CD4-positive, alpha-beta memory T cell (primary cell): ENCODE data around the gene TMEM183A. TPM values are rescaled to one million over a fixed set of nuclear protein-coding genes. Genes with fewer than 3 reads are reported as not detected.

Experiments
- CTCF ChIA-PET: fragments of 350-600 bp; sonication (Branson Sonifier 250); formaldehyde crosslinking; loops from one replicate; lab custom pipeline; 2021; ENCODE audit warnings: inconsistent platforms; ENCODE audit not compliant: partially characterized antibody; lab: Charles Lee
- POLR2A ChIA-PET: fragments of 350-600 bp; sonication (Branson Sonifier 250); formaldehyde crosslinking; loops from one replicate; lab custom pipeline; 2021; ENCODE audit not compliant: partially characterized antibody; lab: Charles Lee
- DNase-seq, 5 donors: peaks; one replicate each; pipeline versions ENCODE4 v3.0.0 to v3.0.0-alpha.2; 2020 to 2022; ENCODE audit warnings: mixed read lengths in 1 of 5
- H3K27ac ChIP-seq: one replicate; pipeline ENCODE4 v1.7.0; 2013; ENCODE audit warnings: low read depth, low read length
- H3K27me3 ChIP-seq: 2 replicates; pipeline ENCODE4 v1.7.0; 2013; ENCODE audit warnings: mild to moderate bottlenecking, low read length, moderate library complexity; ENCODE audit not compliant: insufficient read depth
- H3K36me3 ChIP-seq: 2 replicates; pipeline ENCODE4 v1.7.0; 2013; ENCODE audit warnings: mild to moderate bottlenecking, low read length, moderate library complexity; ENCODE audit not compliant: insufficient read depth
- H3K4me1 ChIP-seq: 2 replicates; pipeline ENCODE4 v1.7.0; 2013; ENCODE audit warnings: mild to moderate bottlenecking, low read length, moderate library complexity; ENCODE audit not compliant: insufficient read depth
- H3K4me3 ChIP-seq, 2 donors: one replicate each; pipeline ENCODE4 v1.7.0; 2013; ENCODE audit warnings: low read length in 2 of 2, mild to moderate bottlenecking in 1 of 2
- H3K9me3 ChIP-seq, 2 donors: one replicate each; pipeline ENCODE4 v1.7.0; 2013; ENCODE audit warnings: low read length in 2 of 2, control low read depth in 1 of 2; ENCODE audit not compliant: control insufficient read depth in 1 of 2
- H3K27ac Mint-ChIP-seq, 7 donors: one replicate each; pipeline ENCODE4 v1.8.0; 2020 to 2021; ENCODE audit warnings: mixed read lengths in 7 of 7, mild to moderate bottlenecking in 6 of 7, inconsistent platforms in 3 of 7, moderate library complexity in 3 of 7
- H3K27me3 Mint-ChIP-seq, 2 donors: one replicate each; pipeline ENCODE4 v1.8.0; 2020 to 2021; ENCODE audit warnings: mixed read lengths in 2 of 2
- H3K36me3 Mint-ChIP-seq, 2 donors: one replicate each; pipeline ENCODE4 v1.8.0; 2020 to 2021; ENCODE audit warnings: mixed read lengths in 2 of 2, inconsistent platforms in 1 of 2, mild to moderate bottlenecking in 1 of 2
- H3K4me1 Mint-ChIP-seq, 4 donors: one replicate each; pipeline ENCODE4 v1.8.0; 2020 to 2021; ENCODE audit warnings: mixed read lengths in 4 of 4, mild to moderate bottlenecking in 1 of 4
- H3K4me3 Mint-ChIP-seq, 8 donors: one replicate each; pipeline ENCODE4 v1.8.0; 2020 to 2021; ENCODE audit warnings: mixed read lengths in 8 of 8, mild to moderate bottlenecking in 7 of 8, moderate library complexity in 6 of 8, inconsistent platforms in 3 of 8
- H3K9me3 Mint-ChIP-seq, 8 donors: one replicate each; pipeline ENCODE4 v1.8.0; 2020 to 2021; ENCODE audit warnings: mixed read lengths in 8 of 8, mild to moderate bottlenecking in 5 of 8, inconsistent platforms in 3 of 8, moderate library complexity in 1 of 8
- intact Hi-C: fragments of 100-400 bp; cut with micrococcal nuclease; formaldehyde crosslinking; loops from one replicate; pipeline ENCODE4 v1.15.1; 2023
- polyA plus RNA-seq, 2 donors: library from polyadenylated mRNA; unstranded; fragments of 300-500 nt; fragmentation: Illumina TruSeq; gene quantifications; one replicate each; pipeline ENCODE4 v1.2.3, GENCODE V29; 2021
- total RNA-seq, 2 experiments: library from RNA; stranded (reverse); gene quantifications; one replicate each; pipeline ENCODE4 v1.2.3, GENCODE V29; 2021

Gene TMEM183A
- total and polyA plus RNA-seq, 4 experiments from 2014 or later = 53.9 to 71.2 (median 69.8) TPM

GRCh38 chr1:203045821-203046594, 38.8 kb downstream of the TMEM183A start:
- no peaks in the 10 kb centered on the region for H3K4me1 Mint-ChIP-seq
- no peaks in the 10 kb centered on the region for H3K27me3 ChIP-seq
- no peaks in the 10 kb centered on the region for H3K9me3 ChIP-seq
- H3K27me3 Mint-ChIP-seq = peaks cover 0 to 12% of the 10 kb centered on the region in 2 donors
- ChIA-PET CTCF (interaction anchor here (2.5 kb wide), 1 partner anchor 170 kb away, joined by 10 read pairs; no protein-coding TSS in a partner anchor), POLR2A (no interaction called here)
- intact Hi-C loops = no loop called here
- no peaks in the 10 kb centered on the region for H3K4me1 ChIP-seq
- no peak overlapping the region for H3K4me3 Mint-ChIP-seq
- no peaks in the 10 kb centered on the region for H3K36me3 ChIP-seq
- no peak overlapping the region for H3K4me3 ChIP-seq
- no peak overlapping the region for H3K27ac Mint-ChIP-seq
- DNase-seq = no peak
- no peak overlapping the region for H3K27ac ChIP-seq
- no peaks in the 10 kb centered on the region for H3K36me3 Mint-ChIP-seq
- no peaks in the 10 kb centered on the region for H3K9me3 Mint-ChIP-seq

- H3K9me3 ChIP-seq = no peaks in the 10 kb centered on the region
- peak overlapping the region in 1 of 8 donors; percentile 32 for H3K4me3 Mint-ChIP-seq
- DNase-seq = no peak
- no peaks in the 10 kb centered on the region for H3K4me1 ChIP-seq
- ChIA-PET POLR2A (no interaction called here), CTCF (interaction anchor here (1.4 to 2.5 kb wide), 2 partner anchors 8 to 169 kb away, joined by 5 to 10 read pairs; no protein-coding TSS in a partner anchor)
- H3K27me3 ChIP-seq = no peaks in the 10 kb centered on the region
- H3K4me3 ChIP-seq = no peak overlapping the region
- peaks cover 4 to 19% of the 10 kb centered on the region in 2 donors for H3K27me3 Mint-ChIP-seq
- H3K27ac Mint-ChIP-seq = no peak overlapping the region
- H3K9me3 Mint-ChIP-seq = peaks cover 0 to under 1% (median 0%) of the 10 kb centered on the region in 8 donors
- no peaks in the 10 kb centered on the region for H3K36me3 ChIP-seq
- intact Hi-C loops = no loop called here
- H3K27ac ChIP-seq = no peak overlapping the region
- no peaks in the 10 kb centered on the region for H3K36me3 Mint-ChIP-seq
- H3K4me1 Mint-ChIP-seq = no peaks in the 10 kb centered on the region
Observed at GRCh38 chr1:203046984-203047630, 39.9 kb downstream of the TMEM183A start.

- intact Hi-C loops = no loop called here
- CTCF ChIA-PET = interaction anchor here (1.4 kb wide), 1 partner anchor 9 kb away, joined by 5 read pairs; no protein-coding TSS in a partner anchor
Observed at GRCh38 chr1:203048086-203048485, 40.9 kb downstream of the TMEM183A start.

GRCh38 chr1:203048555-203049051, 41.4 kb downstream of the TMEM183A start:
- H3K36me3 ChIP-seq = no peaks in the 10 kb centered on the region
- no peaks in the 10 kb centered on the region for H3K4me1 ChIP-seq
- ChIA-PET CTCF (interaction anchor here (1.4 kb wide), 1 partner anchor 9 kb away, joined by 5 read pairs; no protein-coding TSS in a partner anchor), POLR2A (no interaction called here)
- no peaks in the 10 kb centered on the region for H3K4me1 Mint-ChIP-seq
- H3K4me3 ChIP-seq = no peak overlapping the region
- no peaks in the 10 kb centered on the region for H3K9me3 ChIP-seq
- H3K27ac ChIP-seq = no peak overlapping the region
- peaks cover 4 to 26% of the 10 kb centered on the region in 2 donors for H3K27me3 Mint-ChIP-seq
- intact Hi-C loops = no loop called here
- no peak for DNase-seq
- H3K36me3 Mint-ChIP-seq = no peaks in the 10 kb centered on the region
- no peak overlapping the region for H3K4me3 Mint-ChIP-seq
- no peak overlapping the region for H3K27ac Mint-ChIP-seq
- no peaks in the 10 kb centered on the region for H3K27me3 ChIP-seq
- H3K9me3 Mint-ChIP-seq = peaks cover 0 to 2% (median 0%) of the 10 kb centered on the region in 8 donors

More at GRCh38 chr1:203048086-203048485, 40.9 kb downstream of the TMEM183A start:
- no peak overlapping the region for H3K4me3 ChIP-seq
- H3K36me3 ChIP-seq = no peaks in the 10 kb centered on the region
- no peaks in the 10 kb centered on the region for H3K36me3 Mint-ChIP-seq
- peaks cover 0 to 2% (median 0%) of the 10 kb centered on the region in 8 donors for H3K9me3 Mint-ChIP-seq
- H3K4me1 ChIP-seq = no peaks in the 10 kb centered on the region
- H3K27ac Mint-ChIP-seq = no peak overlapping the region
- DNase-seq = no peak
- POLR2A ChIA-PET = no interaction called here
- H3K4me3 Mint-ChIP-seq = no peak overlapping the region
- H3K9me3 ChIP-seq = no peaks in the 10 kb centered on the region
- no peak overlapping the region for H3K27ac ChIP-seq
- H3K27me3 ChIP-seq = no peaks in the 10 kb centered on the region
- no peaks in the 10 kb centered on the region for H3K4me1 Mint-ChIP-seq
- H3K27me3 Mint-ChIP-seq = peaks cover 4 to 26% of the 10 kb centered on the region in 2 donors

GRCh38 chr1:203049077-203049476, 41.9 kb downstream of the TMEM183A start:
- CTCF ChIA-PET = interaction anchor here (1.6 kb wide), 1 partner anchor 9 kb away, joined by 7 read pairs; no protein-coding TSS in a partner anchor
- Histone ChIP-seq H3K4me3 (no peak overlapping the region), H3K27me3 (no peaks in the 10 kb centered on the region), H3K9me3 (no peaks in the 10 kb centered on the region), H3K4me1 (no peaks in the 10 kb centered on the region), H3K27ac (no peak overlapping the region), H3K36me3 (no peaks in the 10 kb centered on the region)
- Mint-ChIP-seq H3K36me3 (no peaks in the 10 kb centered on the region), H3K27me3 (peaks cover 4 to 26% of the 10 kb centered on the region in 2 donors), H3K4me3 (no peak overlapping the region), H3K9me3 (peaks cover 0 to 2% (median 0%) of the 10 kb centered on the region in 8 donors), H3K4me1 (no peaks in the 10 kb centered on the region), H3K27ac (no peak overlapping the region)
- DNase-seq = no peak
- POLR2A ChIA-PET = interaction anchor here (0.6 kb wide), 1 partner anchor 10 kb away, joined by 3 read pairs; no protein-coding TSS in a partner anchor
- intact Hi-C loops = no loop called here

- CTCF ChIA-PET = interaction anchor here (1.6 kb wide), 1 partner anchor 10 kb away, joined by 7 read pairs; no protein-coding TSS in a partner anchor
- intact Hi-C loops = no loop called here
- Histone ChIP-seq H3K4me1 (no peaks in the 10 kb centered on the region), H3K27me3 (no peaks in the 10 kb centered on the region), H3K9me3 (no peaks in the 10 kb centered on the region), H3K36me3 (no peaks in the 10 kb centered on the region), H3K4me3 (no peak overlapping the region), H3K27ac (no peak overlapping the region)
- Mint-ChIP-seq H3K27ac (no peak overlapping the region), H3K4me1 (no peaks in the 10 kb centered on the region), H3K27me3 (peaks cover 4 to 26% of the 10 kb centered on the region in 2 donors), H3K9me3 (peaks cover 0 to 2% (median 0%) of the 10 kb centered on the region in 8 donors), H3K4me3 (no peak overlapping the region), H3K36me3 (no peaks in the 10 kb centered on the region)
- POLR2A ChIA-PET = interaction anchor here (0.6 kb wide), 1 partner anchor 10 kb away, joined by 3 read pairs; no protein-coding TSS in a partner anchor
- no peak for DNase-seq
Observed at GRCh38 chr1:203049576-203050180, 42.5 kb downstream of the TMEM183A start.
